Right lobe of liver (tissue), 6 donors: Measurements from ENCODE around the gene SLC25A51. TPM values are rescaled to one million over a fixed set of nuclear protein-coding genes. Genes with fewer than 3 reads are reported as not detected.

ENCODE experiments used
- ATAC-seq, 4 donors: fragments of 200-7000 bp; cut with Tn5 transposase; one replicate each; pipeline ENCODE4 v1.9.1; 2020; ENCODE audit warnings: mild to moderate bottlenecking in 4 of 4, moderate library complexity in 4 of 4
- DNase-seq, 3 donors: peaks; one replicate each; pipeline ENCODE4 v3.0.0-alpha.2; 2020
- H3K27ac ChIP-seq, 3 donors: fragments of 200-600 bp; one replicate each; pipeline ENCODE4 v1.8.0; 2022
- H3K27me3 ChIP-seq, 2 donors: fragments of 200-600 bp; one replicate each; pipeline ENCODE4 v1.8.0; 2022
- H3K36me3 ChIP-seq, 4 donors: fragments of 200-600 bp; sonication (generic) in 1 of 4; one replicate each; pipeline versions ENCODE4 v1.5.1 to v1.8.0; 2017 to 2022; ENCODE audit warnings: control low read depth in 1 of 4
- H3K4me1 ChIP-seq, 4 donors: fragments of 200-600 bp; sonication (generic) in 1 of 4; one replicate each; pipeline versions ENCODE4 v1.5.1 to v1.8.0; 2017 to 2022; ENCODE audit warnings: control low read depth in 1 of 4
- H3K4me3 ChIP-seq, 3 donors: fragments of 200-600 bp; one replicate each; pipeline ENCODE4 v1.8.0; 2022
- H3K9me3 ChIP-seq, 4 donors: fragments of 200-600 bp; sonication (generic) in 1 of 4; one replicate each; pipeline versions ENCODE4 v1.5.1 to v1.8.0; 2017 to 2022; ENCODE audit warnings: control low read depth in 1 of 4
- POLR2A ChIP-seq: fragments of 450-650 bp; IDR thresholded peaks from one replicate; pipeline ENCODE4 v1.6.1; 2017; ENCODE audit warnings: antibody characterized with exemption, mild to moderate bottlenecking
- WGBS: methylation state at CpG from one replicate; pipeline ENCODE4 v1.1.6; 2018; ENCODE audit warnings: low coverage, low lambda C conversion rate; ENCODE audit not compliant: insufficient coverage; ENCODE audit errors: missing lambda C conversion rate; 5-methylcytosine and 5-hydroxymethylcytosine counted together
- intact Hi-C, 2 donors: fragments of 100-400 bp; cut with DNase I; formaldehyde crosslinking; loops; one replicate each; pipeline versions ENCODE4 v1.11.2 to v1.14.1; 2022
- total RNA-seq, 6 experiments: library from RNA; depleted of rRNA in 2 of 6; stranded (reverse); fragments of >200 nt in 2 of 6; fragmentation: NEBNext Ultra II Directional in 3 of 6; extraction: Animal tissue kit (Norgen Biotek cat#: 25700) in 3 of 6; gene quantifications; one replicate each; pipeline versions ENCODE4 v1.1.0 to v1.2.4, GENCODE V29; 2016 to 2023
- TF ChIP-seq, protein P1 (sequence below), 4 donors: fragments of 200-600 bp in 3 of 4; fragments of 450-650 bp in 1 of 4; IDR thresholded peaks; one replicate each; pipeline versions ENCODE4 v1.5.1 to v1.8.0; 2016 to 2022; ENCODE audit warnings: antibody characterized with exemption in 4 of 4, mild to moderate bottlenecking in 2 of 4
- donor health status: DM: no; HTN: yes; CAD: no.
- donor health status: DM: no; HTN: no; CAD: no.
- donor health status: DM: no; HTN: no; CAD: no.
- donor health status: DM: no; HTN: yes; CAD: no.
- donor health status: DM: no; HTN: yes; CAD: no.

The SLC25A51 gene
- total RNA-seq, 6 experiments from 2014 or later: 5.4 to 10.1 (median 7.9) TPM

DNA sequence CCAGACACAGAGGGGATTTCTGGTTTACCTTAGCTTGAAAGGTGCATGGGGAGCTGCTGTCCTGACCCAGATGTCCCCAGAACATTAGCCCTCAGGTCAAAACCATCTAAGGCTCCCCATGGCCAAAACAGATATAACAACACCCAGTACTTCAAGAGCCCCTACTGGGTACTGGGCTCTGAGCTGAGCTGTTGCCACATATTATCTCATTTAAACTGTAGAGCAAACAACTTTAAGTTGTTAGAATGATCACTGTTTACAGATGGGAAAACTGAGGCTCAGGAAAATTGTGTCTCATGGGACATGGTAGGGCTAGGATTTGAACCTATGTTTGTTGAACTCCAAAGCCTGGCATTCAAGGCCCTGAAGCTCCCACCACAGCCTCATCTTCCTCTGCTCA is 20.6 kb upstream of the SLC25A51 start:
- Histone ChIP-seq H3K4me1 (peaks cover 0 to 14% (median 7%) of the 10 kb centered on the region in 4 donors), H3K27me3 (no peaks in the 10 kb centered on the region), H3K9me3 (no peaks in the 10 kb centered on the region), H3K4me3 (no peak overlapping the region), H3K36me3 (peaks cover 0 to 4% (median 1%) of the 10 kb centered on the region in 4 donors), H3K27ac (no peak overlapping the region)
- no peak for TF ChIP-seq POLR2A
- TF ChIP-seq, protein P1, sequence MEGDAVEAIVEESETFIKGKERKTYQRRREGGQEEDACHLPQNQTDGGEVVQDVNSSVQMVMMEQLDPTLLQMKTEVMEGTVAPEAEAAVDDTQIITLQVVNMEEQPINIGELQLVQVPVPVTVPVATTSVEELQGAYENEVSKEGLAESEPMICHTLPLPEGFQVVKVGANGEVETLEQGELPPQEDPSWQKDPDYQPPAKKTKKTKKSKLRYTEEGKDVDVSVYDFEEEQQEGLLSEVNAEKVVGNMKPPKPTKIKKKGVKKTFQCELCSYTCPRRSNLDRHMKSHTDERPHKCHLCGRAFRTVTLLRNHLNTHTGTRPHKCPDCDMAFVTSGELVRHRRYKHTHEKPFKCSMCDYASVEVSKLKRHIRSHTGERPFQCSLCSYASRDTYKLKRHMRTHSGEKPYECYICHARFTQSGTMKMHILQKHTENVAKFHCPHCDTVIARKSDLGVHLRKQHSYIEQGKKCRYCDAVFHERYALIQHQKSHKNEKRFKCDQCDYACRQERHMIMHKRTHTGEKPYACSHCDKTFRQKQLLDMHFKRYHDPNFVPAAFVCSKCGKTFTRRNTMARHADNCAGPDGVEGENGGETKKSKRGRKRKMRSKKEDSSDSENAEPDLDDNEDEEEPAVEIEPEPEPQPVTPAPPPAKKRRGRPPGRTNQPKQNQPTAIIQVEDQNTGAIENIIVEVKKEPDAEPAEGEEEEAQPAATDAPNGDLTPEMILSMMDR (IDR thresholded peaks at IDR 0.05): no peak
- no peak for DNase-seq
- ATAC-seq: no peak
- intact Hi-C loops: loop anchor here (10.0 kb wide), 2 partner anchors 90 to 430 kb away; no protein-coding TSS in a partner anchor

DNA sequence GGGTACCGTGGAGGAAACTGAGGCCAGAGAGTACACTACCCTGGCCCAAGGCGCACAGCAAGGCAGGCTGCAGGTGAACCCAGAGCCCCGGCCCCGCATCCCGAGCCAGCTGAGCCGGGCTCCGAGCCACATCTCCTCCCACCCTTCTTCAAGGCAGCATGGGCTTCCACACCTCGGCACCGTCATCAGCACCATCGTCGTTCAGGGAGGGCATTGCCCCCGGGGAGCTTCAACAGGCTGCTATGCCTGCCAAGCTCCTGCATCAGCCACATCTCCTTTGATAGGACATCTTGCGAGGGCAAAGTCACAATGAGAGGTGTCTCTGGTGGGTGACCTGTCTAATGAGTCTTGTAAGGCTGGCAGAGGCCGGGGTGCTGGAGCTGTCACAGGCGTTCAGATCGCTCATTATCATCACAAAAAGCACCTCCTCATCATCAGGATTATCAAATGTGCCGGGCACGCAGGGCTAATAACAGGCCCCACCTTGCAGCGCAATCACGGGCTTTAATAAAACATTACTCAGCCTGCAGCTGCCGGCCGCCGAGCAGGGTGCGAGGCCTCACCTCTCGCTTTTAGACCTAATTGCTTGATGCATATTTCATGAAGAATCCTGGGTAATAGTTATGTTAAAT is 20.0 kb upstream of the SLC25A51 start:
- WGBS: 92% methylated on average over 13 of the region's 25 CpGs
- Histone ChIP-seq H3K9me3 (no peaks in the 10 kb centered on the region), H3K4me1 (peaks cover 0 to 14% (median 6%) of the 10 kb centered on the region in 4 donors), H3K27me3 (no peaks in the 10 kb centered on the region), H3K27ac (no peak overlapping the region), H3K36me3 (peaks cover 0 to 10% (median 4%) of the 10 kb centered on the region in 4 donors), H3K4me3 (no peak overlapping the region)
- DNase-seq (no peak), ATAC-seq (no peak)
- intact Hi-C loops: loop anchor here (10.0 kb wide), 2 partner anchors 91 to 431 kb away; no protein-coding TSS in a partner anchor
- TF ChIP-seq, protein P1 (IDR thresholded peaks at IDR 0.05): no peak
- TF ChIP-seq POLR2A: no peak

DNA sequence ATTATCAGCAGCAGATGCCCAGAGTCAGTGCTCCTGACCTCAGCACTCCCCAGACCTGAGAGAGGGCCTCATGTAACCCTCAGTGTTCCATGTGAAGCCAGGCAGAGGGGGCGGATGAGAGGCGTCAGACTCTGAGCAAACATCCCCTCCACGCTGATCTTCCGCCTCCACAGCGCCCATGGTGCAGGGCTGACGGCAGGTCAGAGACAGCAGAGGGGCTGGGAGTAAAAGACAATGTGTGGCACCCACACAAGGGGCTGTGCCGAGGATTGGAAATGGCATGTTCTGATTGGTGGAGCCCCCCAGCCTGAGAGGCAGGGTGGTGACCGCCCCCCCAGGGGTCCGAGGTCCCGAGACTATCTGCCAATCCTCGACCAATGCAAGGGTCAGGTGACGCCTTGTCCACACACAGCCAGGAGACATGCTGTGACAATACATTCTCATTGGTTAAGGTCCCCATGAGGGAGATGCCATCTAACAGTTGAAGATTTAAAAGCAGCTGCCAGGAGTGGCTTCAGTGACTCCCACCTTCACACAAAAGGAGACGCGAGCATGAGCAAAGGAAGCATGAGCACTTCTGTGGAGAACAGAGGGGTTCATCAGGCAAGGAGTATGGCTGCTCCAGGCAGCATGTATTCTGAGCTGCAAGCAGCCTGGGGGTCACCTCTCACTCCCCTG is 19.3 kb upstream of the SLC25A51 start:
- H3K27me3 ChIP-seq: no peaks in the 10 kb centered on the region
- 60% methylated on average over 1 of the region's 14 CpGs for WGBS
- H3K27ac ChIP-seq: no peak overlapping the region
- no peak overlapping the region for H3K4me3 ChIP-seq
- TF ChIP-seq, protein P1 (IDR thresholded peaks at IDR 0.05): no peak
- TF ChIP-seq POLR2A: no peak
- H3K9me3 ChIP-seq: no peaks in the 10 kb centered on the region
- ATAC-seq (peak in 1 of 4 donors; percentile 22), DNase-seq (no peak)
- peaks cover 0 to 14% (median 5%) of the 10 kb centered on the region in 4 donors for H3K36me3 ChIP-seq
- intact Hi-C loops: loop anchor here (10.0 kb wide), 2 partner anchors 92 to 432 kb away; no protein-coding TSS in a partner anchor
- peaks cover 0 to 9% (median 3%) of the 10 kb centered on the region in 4 donors for H3K4me1 ChIP-seq

DNA sequence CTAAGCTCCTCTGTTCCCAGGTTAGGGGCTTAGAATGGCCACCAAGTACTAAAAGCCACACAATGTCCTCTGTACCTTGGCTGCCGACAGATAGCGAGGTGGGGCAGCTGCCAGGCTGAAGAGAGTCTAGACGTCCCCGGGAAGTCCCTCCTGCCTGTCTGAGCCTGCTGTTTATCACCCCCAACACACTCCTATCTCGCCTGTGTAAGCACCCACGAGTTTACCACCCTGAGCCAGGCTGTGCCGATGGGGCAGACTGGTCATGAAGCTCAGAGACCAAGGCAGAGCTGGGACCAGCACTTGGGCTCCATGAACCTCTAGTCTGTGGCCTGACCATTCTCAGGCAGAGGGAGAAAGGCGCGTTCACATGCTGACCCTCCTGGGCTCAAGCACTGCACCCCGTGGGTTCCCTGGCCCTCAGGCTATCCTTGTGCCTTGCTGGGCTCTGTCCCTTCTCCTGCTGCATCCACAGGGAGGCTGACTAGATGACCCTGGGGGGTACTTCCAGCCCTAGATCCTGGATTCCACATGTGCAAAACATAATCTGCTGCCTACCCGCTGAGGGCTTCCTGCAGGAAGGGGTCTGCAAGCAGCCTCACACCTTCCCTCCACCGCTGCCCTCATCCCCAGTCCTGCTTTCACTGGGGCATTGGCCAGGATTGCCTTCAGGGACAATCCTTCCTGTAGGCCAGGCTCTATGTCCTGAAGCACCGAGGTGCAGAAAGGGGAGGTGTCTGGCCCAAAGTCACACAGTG is 18.6 kb upstream of the SLC25A51 start:
- intact Hi-C loops: loop anchor here (10.0 kb wide), 2 partner anchors 92 to 432 kb away; no protein-coding TSS in a partner anchor
- peak in 2 of 4 donors; percentile 18 to 27 for ATAC-seq
- TF ChIP-seq, protein P1 (IDR thresholded peaks at IDR 0.05): no peak
- TF ChIP-seq POLR2A: no peak
- DNase-seq: no peak
- Histone ChIP-seq H3K4me3 (no peak overlapping the region), H3K27me3 (no peaks in the 10 kb centered on the region), H3K27ac (no peak overlapping the region), H3K4me1 (peaks cover 0 to 2% (median 0%) of the 10 kb centered on the region in 4 donors), H3K36me3 (peaks cover 0 to 18% (median 8%) of the 10 kb centered on the region in 4 donors), H3K9me3 (no peaks in the 10 kb centered on the region)
- 47% methylated on average over 3 of the region's 13 CpGs for WGBS
